ENCODE data around the gene BRINP3.
A peak's percentile ranks its signal among the peaks of the same experiment; 100 is the strongest.

The BRINP3 gene

GRCh38 chr1:190452272-190452848 lies 25.3 kb downstream of the BRINP3 start:
- DNase-seq (ENCODE audit: low read depth) = no peak

DNA sequence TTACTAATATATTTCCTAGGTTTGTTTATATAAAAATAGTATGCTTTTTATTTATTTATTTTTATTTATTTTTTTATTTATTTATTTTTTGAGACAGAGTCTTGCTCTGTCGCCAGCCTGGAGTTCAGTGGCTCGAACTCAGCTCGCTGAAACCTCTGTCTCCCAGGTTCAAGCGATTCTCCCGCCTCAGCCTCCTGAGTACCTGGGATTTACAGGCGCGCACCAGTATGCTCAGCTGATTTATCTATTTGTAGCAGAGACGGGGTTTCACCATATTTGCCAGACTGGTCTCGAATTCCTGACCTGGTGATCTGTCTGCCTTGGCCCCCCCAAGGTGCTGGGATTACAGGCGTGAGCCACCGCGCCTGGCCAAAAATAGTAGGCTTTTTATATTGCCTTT lies 33.2 kb downstream of the BRINP3 start:
- no peak for DNase-seq (ENCODE audit: low read depth)

DNA sequence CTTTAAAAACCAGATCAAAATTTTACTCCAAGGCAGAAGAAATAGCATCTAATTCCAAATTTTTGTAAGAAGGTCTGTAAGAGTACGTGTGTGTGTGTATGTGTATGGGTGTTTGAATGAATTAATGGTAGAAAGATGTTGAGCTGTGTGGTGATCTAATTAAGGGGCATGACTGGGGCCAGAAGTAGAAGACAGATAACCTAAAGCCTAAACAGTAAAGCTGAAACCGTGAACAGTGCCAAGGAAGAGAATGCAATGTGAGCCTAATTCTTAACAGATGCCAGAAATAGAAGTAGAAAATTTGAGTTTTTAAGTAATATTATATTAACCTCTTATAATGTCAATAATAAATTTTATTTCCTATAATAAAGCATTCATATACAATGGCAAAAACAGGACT lies 38.2 kb downstream of the BRINP3 start:
- DNase-seq (ENCODE audit: low read depth) = no peak

- DNase-seq (ENCODE audit: low read depth) = peak; percentile 53
Observed at GRCh38 chr1:190436615-190437014, 41.0 kb downstream of the BRINP3 start.

DNA sequence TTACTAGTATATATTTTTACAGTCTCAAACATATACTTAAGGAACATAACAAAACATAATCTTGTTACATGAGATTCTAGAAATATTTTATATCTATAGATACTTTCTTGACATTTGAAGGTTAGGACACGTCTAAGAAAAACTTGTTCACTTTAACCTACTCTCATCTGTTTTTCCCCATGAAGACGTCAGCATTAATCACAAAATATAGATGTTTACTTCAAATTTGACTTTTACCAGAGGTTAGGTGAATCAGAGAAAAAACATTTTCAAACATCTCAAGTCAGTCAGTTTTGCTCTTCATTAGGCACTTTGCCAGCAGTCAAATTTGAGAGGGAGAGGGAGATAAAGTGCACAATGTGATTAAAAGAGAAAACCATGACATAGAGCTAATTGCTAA lies 47.7 kb downstream of the BRINP3 start:
- peak; percentile 10 for DNase-seq (ENCODE audit: low read depth)

GRCh38 chr1:190429141-190429540 lies 48.5 kb downstream of the BRINP3 start:
- no peak for DNase-seq (ENCODE audit: low read depth)

DNA sequence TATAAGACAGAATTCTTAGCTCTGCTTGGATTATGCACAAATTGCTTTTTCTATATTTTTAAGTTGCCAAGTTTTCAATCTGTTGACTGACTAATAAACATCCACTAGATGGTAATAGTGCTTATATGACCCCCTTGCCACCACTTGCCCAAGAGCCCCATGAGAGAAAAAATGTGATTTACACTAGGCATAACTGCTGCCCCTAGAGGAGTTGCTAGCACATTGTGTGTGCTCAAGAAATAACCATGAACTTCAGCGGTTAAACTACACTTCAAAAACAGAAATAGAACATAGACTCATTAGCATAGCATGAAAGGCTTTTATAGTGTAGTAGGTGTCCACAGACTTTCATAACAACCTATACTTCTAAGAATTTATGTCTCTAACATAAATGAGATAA lies 61.4 kb downstream of the BRINP3 start:
- peak; percentile 7 for DNase-seq (ENCODE audit: low read depth)

DNA sequence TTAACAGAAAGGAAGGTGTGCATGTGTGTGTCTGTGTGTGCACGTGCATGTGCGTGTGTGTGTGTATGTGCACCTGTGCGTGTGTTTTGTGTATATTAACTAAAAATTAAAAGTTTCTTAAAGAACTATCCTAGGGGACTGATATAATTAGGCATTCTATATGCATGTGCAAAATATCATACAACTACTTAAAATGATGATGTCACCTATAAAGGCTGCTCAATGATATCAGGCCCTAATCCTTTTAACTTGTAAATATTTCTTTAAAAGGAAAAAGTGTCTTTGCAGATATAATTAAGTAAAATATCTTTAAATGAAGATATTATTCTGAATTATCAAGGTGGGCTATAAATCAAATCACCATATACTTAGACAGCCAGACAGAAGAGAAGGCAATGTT lies 64.5 kb downstream of the BRINP3 start:
- DNase-seq (ENCODE audit: low read depth) = no peak

DNA sequence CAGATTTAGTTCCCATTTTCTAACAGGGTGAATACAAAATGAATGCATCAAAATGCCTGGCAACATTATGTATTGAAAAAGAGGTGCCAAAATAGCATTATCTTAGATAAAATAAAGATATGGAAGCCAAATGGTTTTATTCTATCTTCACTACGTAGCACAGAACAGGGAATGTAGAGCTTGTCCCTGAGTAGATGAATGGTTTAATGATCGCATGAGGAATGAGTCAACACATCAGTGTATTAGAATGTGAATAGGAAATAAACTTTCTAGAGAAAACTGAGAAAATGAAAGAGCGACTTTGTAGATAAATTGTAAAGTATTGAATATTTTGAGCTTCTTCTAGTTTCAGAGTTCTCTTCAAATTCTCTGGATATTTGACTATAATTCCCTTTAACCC lies 74.3 kb downstream of the BRINP3 start:
- DNase-seq (ENCODE audit: low read depth) = no peak

- no peak for DNase-seq (ENCODE audit: low read depth)
Observed at GRCh38 chr1:190399233-190399632, 78.4 kb downstream of the BRINP3 start.

GRCh38 chr1:190391582-190391981 lies 86.1 kb downstream of the BRINP3 start:
- DNase-seq (ENCODE audit: low read depth) = no peak

- DNase-seq (ENCODE audit: low read depth) = no peak
Observed at GRCh38 chr1:190377991-190378390, 99.7 kb downstream of the BRINP3 start.

GRCh38 chr1:190377294-190377693 lies 100.4 kb downstream of the BRINP3 start:
- DNase-seq (ENCODE audit: low read depth) = no peak

DNA sequence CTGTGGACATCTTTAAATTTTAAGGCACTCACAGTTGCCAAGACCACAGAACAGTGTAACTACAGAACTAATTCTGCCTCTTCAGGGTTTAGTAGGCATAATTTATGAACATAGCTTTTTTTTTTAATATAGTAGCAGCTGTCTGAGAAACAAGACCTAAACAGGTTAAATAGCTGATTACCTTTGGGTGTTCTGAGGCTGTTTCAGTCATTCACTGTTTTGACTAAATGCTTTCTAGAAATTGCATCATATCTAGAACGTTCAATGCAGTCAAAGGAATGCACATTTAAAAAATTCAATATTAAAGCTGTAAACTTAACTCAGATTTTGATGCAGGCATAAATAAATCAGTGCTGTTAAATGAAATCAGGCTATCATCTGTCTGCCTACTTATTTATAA lies 101.6 kb downstream of the BRINP3 start:
- no peak for DNase-seq (ENCODE audit: low read depth)

GRCh38 chr1:190373705-190374336 lies 103.8 kb downstream of the BRINP3 start:
- DNase-seq (ENCODE audit: low read depth) = peak; percentile 49

DNA sequence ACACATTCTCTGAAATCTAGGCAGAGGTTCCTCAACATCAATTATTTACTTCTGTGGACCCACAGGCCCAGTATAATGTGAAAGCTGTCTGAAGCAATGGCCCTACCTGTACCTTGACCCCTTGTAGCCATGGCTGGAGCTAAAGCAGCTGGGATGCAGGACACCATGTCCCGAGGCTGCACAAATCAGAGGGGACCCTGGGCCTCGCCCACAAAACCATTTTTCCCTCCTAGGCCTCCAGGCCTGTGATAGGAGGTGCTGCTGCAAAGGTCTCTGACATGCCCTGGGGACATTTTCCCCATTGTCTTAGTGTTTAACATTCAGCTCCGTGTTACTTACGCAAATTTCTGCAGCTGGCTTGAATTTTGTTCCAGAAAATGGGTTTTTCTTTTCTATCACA lies 110.5 kb downstream of the BRINP3 start:
- DNase-seq (ENCODE audit: low read depth) = no peak

- DNase-seq (ENCODE audit: low read depth) = no peak
Observed at GRCh38 chr1:190365283-190365682, 112.4 kb downstream of the BRINP3 start.

DNA sequence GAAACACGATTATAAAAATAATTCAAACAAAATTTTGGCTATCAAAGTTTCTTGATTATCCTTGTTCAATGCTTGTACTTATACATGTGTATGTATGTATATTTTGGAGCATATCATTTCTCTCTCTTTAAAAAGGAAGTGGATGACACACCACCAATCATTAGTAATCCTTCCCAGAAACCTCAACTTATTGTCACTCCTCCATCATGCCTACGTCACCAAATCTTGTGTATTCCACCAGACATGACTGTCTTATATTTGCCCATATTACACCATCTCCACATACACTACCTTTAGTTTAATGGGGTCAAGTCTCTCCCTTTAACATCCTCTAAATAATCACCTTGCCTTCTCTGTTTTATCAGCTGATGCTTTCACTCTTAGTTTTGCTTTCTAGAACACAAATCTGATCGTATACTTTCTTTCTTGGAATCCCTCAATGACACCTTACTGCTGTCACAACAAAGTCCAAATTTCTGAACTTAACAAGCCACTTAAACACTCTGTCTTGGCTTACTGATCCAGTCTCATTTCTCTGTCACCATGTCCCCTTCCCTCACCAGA lies 124.0 kb downstream of the BRINP3 start:
- peak; percentile 23 for DNase-seq (ENCODE audit: low read depth)

- DNase-seq (ENCODE audit: low read depth) = peak; percentile 51
Observed at GRCh38 chr1:190344454-190344853, 133.2 kb downstream of the BRINP3 start.

GRCh38 chr1:190338829-190339228 lies 138.8 kb downstream of the BRINP3 start:
- no peak for DNase-seq (ENCODE audit: low read depth)

GRCh38 chr1:190328871-190329270 lies 148.8 kb downstream of the BRINP3 start:
- DNase-seq (ENCODE audit: low read depth) = no peak

DNA sequence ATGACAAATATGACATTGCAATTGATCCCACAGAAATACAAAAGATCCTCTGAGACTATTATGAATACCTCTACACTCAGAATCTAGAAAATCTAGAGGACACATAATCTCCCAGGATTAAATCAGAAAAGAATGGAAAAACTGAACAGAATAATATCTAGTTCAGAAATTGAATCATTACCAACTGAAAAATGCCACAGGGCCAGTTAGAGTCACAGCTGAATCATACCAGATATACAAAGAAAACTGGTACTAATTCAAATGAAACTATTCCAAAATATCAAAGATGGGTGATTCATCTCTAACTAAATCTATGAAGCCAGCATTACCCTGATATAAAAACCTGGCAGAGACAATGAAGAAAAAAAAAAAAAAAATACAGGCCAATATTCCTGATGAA lies 149.3 kb downstream of the BRINP3 start:
- no peak for DNase-seq (ENCODE audit: low read depth)

GRCh38 chr1:190327271-190327670 lies 150.4 kb downstream of the BRINP3 start:
- DNase-seq (ENCODE audit: low read depth) = no peak

DNA sequence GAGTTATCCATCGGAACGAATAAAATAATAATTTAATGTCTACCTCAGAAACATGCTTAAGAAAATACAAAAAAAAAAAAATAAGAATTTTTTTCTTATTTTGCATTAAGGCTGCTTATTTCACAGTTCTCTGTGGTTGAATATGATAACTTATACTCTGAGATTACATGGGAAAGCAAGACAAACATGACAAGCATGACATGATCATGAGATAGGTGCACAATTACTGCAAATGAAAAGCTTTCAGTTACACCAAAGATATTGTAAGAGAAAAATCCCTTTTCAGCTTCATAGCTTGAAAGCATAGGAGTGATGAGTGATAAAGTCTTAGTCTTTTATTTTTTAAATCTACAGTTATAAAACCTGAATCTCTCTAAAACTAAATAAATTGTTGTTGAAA lies 154.1 kb downstream of the BRINP3 start:
- no peak for DNase-seq (ENCODE audit: low read depth)
